Hematopoietic multipotent progenitor cell treated with erythropoietin and hydrocortisone succinate and interleukin-3 and kit ligand, for 4 days (in vitro differentiated cells): ENCODE data around the gene PSG5.
A peak's percentile ranks its signal among the peaks of the same experiment; 100 is the strongest.
"Not testable (repeated sequence)": the region's sequence is repeated elsewhere in the genome, so short reads cannot be mapped to it uniquely, and the experiment has no call there.

Source experiments
- DNase-seq: peaks from one replicate; pipeline ENCODE4 v3.0.0-alpha.2; 2015

PSG5 gene

GRCh38 chr19:43186311-43186935, at the start of gene PSG5:
PSG5 (minus strand) TSS chr19:43186536; CDS start chr19:43186405, 131 bp downstream.
- not testable (repeated sequence) for DNase-seq

- not testable (repeated sequence) for DNase-seq
These were observed 49.4 kb upstream of the PSG5 start for GRCh38 chr19:43235686-43236085.

- DNase-seq: no peak
These were observed 43.0 kb upstream of the PSG5 start for GRCh38 chr19:43229315-43229714.

GRCh38 chr19:43228730-43229129, 42.4 kb upstream of the PSG5 start:
- DNase-seq: peak; percentile 20

- not testable (repeated sequence) for DNase-seq
These were observed 40.6 kb upstream of the PSG5 start for GRCh38 chr19:43226986-43227385.

GRCh38 chr19:43224855-43225253, 38.5 kb upstream of the PSG5 start:
- no peak for DNase-seq

GRCh38 chr19:43224201-43224854, 38.0 kb upstream of the PSG5 start:
- not testable (repeated sequence) for DNase-seq

- DNase-seq: not testable (repeated sequence)
These were observed 35.6 kb upstream of the PSG5 start for GRCh38 chr19:43221891-43222290.

GRCh38 chr19:43219136-43219535, 32.8 kb upstream of the PSG5 start:
- not testable (repeated sequence) for DNase-seq

GRCh38 chr19:43215881-43216280, 29.5 kb upstream of the PSG5 start:
- not testable (repeated sequence) for DNase-seq

- DNase-seq: no peak
These were observed 21.7 kb upstream of the PSG5 start for GRCh38 chr19:43207991-43208390.

- peak; percentile 18 for DNase-seq
These were observed 20.8 kb upstream of the PSG5 start for GRCh38 chr19:43207174-43207573.

GRCh38 chr19:43205471-43206105, 19.3 kb upstream of the PSG5 start, which contains the start of gene PSG4:
PSG4 (minus strand) TSS chr19:43205638; CDS start chr19:43205536, 102 bp downstream.
- DNase-seq: peak; percentile 21

GRCh38 chr19:43203611-43204010, 17.3 kb upstream of the PSG5 start:
- DNase-seq: not testable (repeated sequence)

GRCh38 chr19:43201891-43202290, 15.6 kb upstream of the PSG5 start:
- DNase-seq: not testable (repeated sequence)

- DNase-seq: not testable (repeated sequence)
These were observed 15.0 kb upstream of the PSG5 start for GRCh38 chr19:43201337-43201801.

GRCh38 chr19:43198686-43199419, 12.5 kb upstream of the PSG5 start:
- DNase-seq: not testable (repeated sequence)

- not testable (repeated sequence) for DNase-seq
These were observed 11.5 kb upstream of the PSG5 start for GRCh38 chr19:43197666-43198397.

GRCh38 chr19:43194397-43194796, 8.1 kb upstream of the PSG5 start:
- DNase-seq: not testable (repeated sequence)

- not testable (repeated sequence) for DNase-seq
These were observed 6.2 kb upstream of the PSG5 start for GRCh38 chr19:43192381-43193155.

- not testable (repeated sequence) for DNase-seq
These were observed 1.8 kb upstream of the PSG5 start for GRCh38 chr19:43188092-43188491.
